Uterus (tissue), 4 donors: ENCODE data around the gene CEP112. TPM values are rescaled to one million over a fixed set of nuclear protein-coding genes. Genes with fewer than 3 reads are reported as not detected.

Source experiments
- DNase-seq, 2 donors: peaks; one replicate each; pipeline ENCODE4 v3.0.0-alpha.2; 2019 to 2020
- H3K27ac ChIP-seq, 2 donors: fragments of 200-600 bp; sonication (generic); 1 replicate in 1 of 2; 2 replicates in 1 of 2; pipeline ENCODE4 v1.5.1; 2016 to 2018
- H3K27me3 ChIP-seq, 2 donors: fragments of 200-600 bp; sonication (generic); one replicate each; pipeline ENCODE4 v1.5.1; 2018 to 2019; ENCODE audit warnings: control low read depth in 1 of 2
- H3K36me3 ChIP-seq, 2 donors: fragments of 200-600 bp; sonication (generic); one replicate each; pipeline ENCODE4 v1.5.1; 2019; ENCODE audit warnings: control low read depth in 1 of 2
- H3K4me1 ChIP-seq, 2 donors: fragments of 200-600 bp; sonication (generic); one replicate each; pipeline ENCODE4 v1.5.1; 2018 to 2019; ENCODE audit warnings: control low read depth in 1 of 2
- H3K4me3 ChIP-seq, 2 donors: fragments of 200-600 bp; sonication (generic); 1 replicate in 1 of 2; 2 replicates in 1 of 2; pipeline ENCODE4 v1.5.1; 2018 to 2019; ENCODE audit warnings: mild to moderate bottlenecking in 1 of 2
- H3K9me3 ChIP-seq, 2 donors: fragments of 200-600 bp; sonication (generic); one replicate each; pipeline ENCODE4 v1.5.1; 2019; ENCODE audit warnings: control low read depth in 1 of 2
- POLR2A ChIP-seq, 2 donors: fragments of 450-650 bp; IDR thresholded peaks; one replicate each; pipeline ENCODE4 v1.6.1; 2016; ENCODE audit warnings: antibody characterized with exemption in 2 of 2, mild to moderate bottlenecking in 1 of 2, moderate library complexity in 1 of 2
- intact Hi-C: fragments of 100-400 bp; cut with DNase I; formaldehyde crosslinking; loops from one replicate; pipeline ENCODE4 v1.15.1; 2023; ENCODE audit warnings: low total_unique reads
- total RNA-seq, 4 donors: library from RNA; depleted of rRNA in 3 of 4; stranded (reverse); fragments of >200 nt in 3 of 4; gene quantifications; one replicate each; pipeline versions ENCODE4 v1.1.0 to v1.2.4, GENCODE V29; 2014 to 2023
- TF ChIP-seq, protein P1 (sequence below), 4 experiments: fragments of 200-600 bp in 2 of 4; fragments of 450-650 bp in 2 of 4; sonication (generic) in 2 of 4; IDR thresholded peaks; one replicate each; pipeline ENCODE4 v1.5.1; 2016 to 2019; ENCODE audit warnings: antibody characterized with exemption in 4 of 4, mild to moderate bottlenecking in 2 of 4, moderate library complexity in 1 of 4
- donor health status: DM: yes; HTN: yes; CAD: no.

Gene CEP112
- total RNA-seq, 4 donors from 2014 or later, result 36.6 to 96.5 (median 52.4) TPM

- no peak for DNase-seq
- H3K27ac ChIP-seq, result no peak overlapping the region
- no peak for TF ChIP-seq POLR2A (IDR thresholded peaks at IDR 0.05)
- TF ChIP-seq, protein P1, sequence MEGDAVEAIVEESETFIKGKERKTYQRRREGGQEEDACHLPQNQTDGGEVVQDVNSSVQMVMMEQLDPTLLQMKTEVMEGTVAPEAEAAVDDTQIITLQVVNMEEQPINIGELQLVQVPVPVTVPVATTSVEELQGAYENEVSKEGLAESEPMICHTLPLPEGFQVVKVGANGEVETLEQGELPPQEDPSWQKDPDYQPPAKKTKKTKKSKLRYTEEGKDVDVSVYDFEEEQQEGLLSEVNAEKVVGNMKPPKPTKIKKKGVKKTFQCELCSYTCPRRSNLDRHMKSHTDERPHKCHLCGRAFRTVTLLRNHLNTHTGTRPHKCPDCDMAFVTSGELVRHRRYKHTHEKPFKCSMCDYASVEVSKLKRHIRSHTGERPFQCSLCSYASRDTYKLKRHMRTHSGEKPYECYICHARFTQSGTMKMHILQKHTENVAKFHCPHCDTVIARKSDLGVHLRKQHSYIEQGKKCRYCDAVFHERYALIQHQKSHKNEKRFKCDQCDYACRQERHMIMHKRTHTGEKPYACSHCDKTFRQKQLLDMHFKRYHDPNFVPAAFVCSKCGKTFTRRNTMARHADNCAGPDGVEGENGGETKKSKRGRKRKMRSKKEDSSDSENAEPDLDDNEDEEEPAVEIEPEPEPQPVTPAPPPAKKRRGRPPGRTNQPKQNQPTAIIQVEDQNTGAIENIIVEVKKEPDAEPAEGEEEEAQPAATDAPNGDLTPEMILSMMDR (IDR thresholded peaks at IDR 0.05), result no peak
- intact Hi-C loops, result no loop called here
- H3K4me1 ChIP-seq, result peaks cover 0 to 5% of the 10 kb centered on the region in 2 donors
- H3K4me3 ChIP-seq, result no peak overlapping the region
- no peaks in the 10 kb centered on the region for H3K9me3 ChIP-seq
- H3K27me3 ChIP-seq, result no peaks in the 10 kb centered on the region
- no peaks in the 10 kb centered on the region for H3K36me3 ChIP-seq
These were observed 275.5 kb downstream of the CEP112 start for GRCh38 chr17:65916425-65916824.

- peaks cover 0 to 5% of the 10 kb centered on the region in 2 donors for H3K4me1 ChIP-seq
- no peaks in the 10 kb centered on the region for H3K9me3 ChIP-seq
- H3K4me3 ChIP-seq, result no peak overlapping the region
- DNase-seq, result no peak
- no peaks in the 10 kb centered on the region for H3K36me3 ChIP-seq
- intact Hi-C loops, result no loop called here
- TF ChIP-seq POLR2A (IDR thresholded peaks at IDR 0.05), result no peak
- TF ChIP-seq, protein P1 (IDR thresholded peaks at IDR 0.05), result no peak
- no peak overlapping the region for H3K27ac ChIP-seq
- H3K27me3 ChIP-seq, result no peaks in the 10 kb centered on the region
These were observed 277.1 kb downstream of the CEP112 start for GRCh38 chr17:65914784-65915342.

- no peaks in the 10 kb centered on the region for H3K9me3 ChIP-seq
- DNase-seq, result no peak
- H3K4me3 ChIP-seq, result no peak overlapping the region
- no peaks in the 10 kb centered on the region for H3K27me3 ChIP-seq
- TF ChIP-seq POLR2A (IDR thresholded peaks at IDR 0.05), result no peak
- intact Hi-C loops, result no loop called here
- no peaks in the 10 kb centered on the region for H3K36me3 ChIP-seq
- H3K27ac ChIP-seq, result no peak overlapping the region
- H3K4me1 ChIP-seq, result no peaks in the 10 kb centered on the region
These were observed 278.5 kb downstream of the CEP112 start for GRCh38 chr17:65913326-65913850.

GRCh38 chr17:65910836-65911235, 281.1 kb downstream of the CEP112 start:
- Histone ChIP-seq H3K36me3 (no peaks in the 10 kb centered on the region), H3K4me1 (no peaks in the 10 kb centered on the region), H3K4me3 (no peak overlapping the region), H3K27ac (no peak overlapping the region), H3K27me3 (no peaks in the 10 kb centered on the region), H3K9me3 (no peaks in the 10 kb centered on the region)
- intact Hi-C loops, result no loop called here
- no peak for TF ChIP-seq POLR2A (IDR thresholded peaks at IDR 0.05)
- TF ChIP-seq, protein P1 (IDR thresholded peaks at IDR 0.05), result no peak
- no peak for DNase-seq

GRCh38 chr17:65902831-65903522, 289.0 kb downstream of the CEP112 start:
- H3K4me3 ChIP-seq, result no peak overlapping the region
- no peaks in the 10 kb centered on the region for H3K9me3 ChIP-seq
- H3K4me1 ChIP-seq, result no peaks in the 10 kb centered on the region
- H3K27me3 ChIP-seq, result no peaks in the 10 kb centered on the region
- no peak for DNase-seq
- no peak overlapping the region for H3K27ac ChIP-seq
- TF ChIP-seq, protein P1 (IDR thresholded peaks at IDR 0.05), result no peak
- TF ChIP-seq POLR2A (IDR thresholded peaks at IDR 0.05), result no peak
- no peaks in the 10 kb centered on the region for H3K36me3 ChIP-seq
- intact Hi-C loops, result no loop called here
